Kidney tubule cell (primary cell): ENCODE results near the gene RAB4B.
A peak's percentile ranks its signal among the peaks of the same experiment; 100 is the strongest.
"Not testable (repeated sequence)": the region's sequence is repeated elsewhere in the genome, so short reads cannot be mapped to it uniquely, and the experiment has no call there.

ENCODE experiments used
- DNase-seq: peaks from one replicate; pipeline ENCODE4 v3.0.0-alpha.2; 2018; ENCODE audit warnings: low spot score

The RAB4B gene

DNA sequence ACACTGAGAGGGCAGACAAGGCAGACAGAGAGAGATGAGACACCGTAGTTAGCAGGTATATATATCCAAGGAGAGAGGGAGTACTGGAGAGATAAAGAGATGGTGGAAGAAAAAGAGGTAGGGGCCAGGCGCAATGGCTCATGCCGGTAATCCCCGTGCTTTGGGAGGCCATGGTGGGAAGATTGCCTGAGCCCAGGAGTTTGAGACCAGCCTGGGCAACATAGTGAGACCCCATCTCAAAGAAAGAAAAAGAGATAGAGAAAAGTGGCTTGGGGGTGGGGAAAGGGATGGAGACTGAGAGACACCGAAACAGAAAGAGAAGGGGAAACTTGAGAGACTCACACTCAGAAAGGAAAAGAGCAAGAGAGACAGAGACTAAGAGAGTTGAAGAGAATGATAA, 2.5 kb downstream of the RAB4B start:
- DNase-seq: no peak

DNA sequence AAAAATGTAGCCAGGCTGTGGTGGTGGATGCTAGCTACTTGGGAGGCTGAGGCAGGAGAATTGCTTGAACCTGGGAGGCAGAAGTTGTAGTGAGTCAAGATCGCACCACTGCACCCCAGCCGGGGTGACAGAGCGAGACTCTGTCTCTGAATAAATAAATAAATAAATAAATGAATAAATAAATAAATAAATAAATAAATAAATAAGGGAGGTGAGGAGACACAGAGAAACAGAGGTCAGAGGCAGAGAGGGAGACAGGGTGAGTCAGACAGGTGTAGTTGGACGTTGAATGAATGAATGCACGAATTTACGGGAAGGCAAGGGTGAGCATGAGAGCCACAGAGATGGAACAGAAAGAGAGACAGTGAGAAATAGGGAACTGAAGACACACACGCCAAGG, 3.1 kb downstream of the RAB4B start:
- DNase-seq: no peak

GRCh38 chr19:40783711-40784110, 5.7 kb downstream of the RAB4B start:
- no peak for DNase-seq

DNA sequence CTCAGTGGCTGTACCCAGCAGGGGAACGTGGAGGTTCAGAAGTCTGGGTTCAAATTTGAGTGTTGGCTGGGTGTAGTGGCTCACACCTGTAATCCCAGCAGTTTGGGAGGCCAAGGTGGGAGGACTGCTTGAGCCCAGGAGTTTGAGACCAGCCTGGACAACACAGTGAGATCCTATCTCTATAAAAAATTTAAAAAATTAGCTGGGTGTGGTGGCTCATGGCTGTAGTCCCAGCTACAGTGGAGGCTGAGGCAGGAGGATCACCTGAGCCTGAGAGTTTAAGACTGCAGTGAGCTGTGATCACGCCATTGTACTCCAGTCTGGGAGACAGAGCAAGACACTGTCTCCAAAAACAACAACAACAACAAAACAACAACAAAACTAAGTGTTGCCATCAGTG, 6.1 kb downstream of the RAB4B start:
- not testable (repeated sequence) for DNase-seq

GRCh38 chr19:40785526-40785925, 7.5 kb downstream of the RAB4B start:
- DNase-seq: no peak

DNA sequence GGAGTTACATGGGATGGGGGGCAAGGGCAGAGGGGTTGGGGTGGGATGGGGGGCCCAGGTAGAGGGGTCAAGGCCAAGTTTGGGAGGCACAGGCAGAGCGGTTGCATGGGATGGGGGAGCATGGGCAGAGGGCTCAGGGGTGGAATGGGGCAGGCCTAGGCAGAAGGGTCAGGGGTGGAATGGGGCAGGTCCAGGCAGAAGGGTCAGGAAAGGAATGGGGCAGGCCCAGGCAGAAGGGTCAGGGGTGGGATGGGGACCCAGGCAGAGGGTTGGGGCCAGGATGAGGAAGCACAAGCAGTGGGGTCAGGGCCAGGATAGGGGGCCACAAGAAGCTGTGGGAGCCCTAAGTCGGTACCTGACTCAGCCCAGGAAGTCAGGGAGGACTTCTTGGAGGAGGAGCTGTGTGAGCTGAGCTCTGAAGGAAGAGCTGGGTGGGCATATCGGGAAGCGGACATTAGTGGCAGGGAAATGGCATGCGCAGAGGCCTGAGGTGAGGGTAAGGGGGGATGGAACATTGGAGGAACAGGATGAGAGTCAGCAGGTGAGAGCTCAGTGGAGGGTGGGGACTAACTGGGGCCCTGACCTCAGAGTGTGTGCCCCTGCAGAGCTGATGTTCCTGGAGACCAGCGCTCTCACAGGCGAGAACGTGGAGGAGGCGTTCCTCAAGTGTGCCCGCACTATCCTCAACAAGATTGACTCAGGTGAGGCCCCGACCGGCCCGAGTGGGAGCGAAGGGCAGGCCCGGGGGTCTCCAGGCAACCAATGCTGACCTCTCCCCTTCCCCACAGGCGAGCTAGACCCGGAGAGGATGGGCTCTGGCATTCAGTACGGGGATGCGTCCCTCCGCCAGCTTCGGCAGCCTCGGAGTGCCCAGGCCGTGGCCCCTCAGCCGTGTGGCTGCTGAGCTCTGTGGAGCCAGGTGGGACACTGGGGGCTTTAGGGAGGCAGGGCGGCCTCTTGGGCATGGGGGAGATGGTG, 8.3 kb downstream of the RAB4B start:
- no peak for DNase-seq

GRCh38 chr19:40791349-40791748, 13.3 kb downstream of the RAB4B start:
- DNase-seq: no peak

GRCh38 chr19:40791996-40792395, 13.9 kb downstream of the RAB4B start:
- no peak for DNase-seq

- DNase-seq: no peak
Measured at GRCh38 chr19:40797166-40797962, 19.3 kb downstream of the RAB4B start.

DNA sequence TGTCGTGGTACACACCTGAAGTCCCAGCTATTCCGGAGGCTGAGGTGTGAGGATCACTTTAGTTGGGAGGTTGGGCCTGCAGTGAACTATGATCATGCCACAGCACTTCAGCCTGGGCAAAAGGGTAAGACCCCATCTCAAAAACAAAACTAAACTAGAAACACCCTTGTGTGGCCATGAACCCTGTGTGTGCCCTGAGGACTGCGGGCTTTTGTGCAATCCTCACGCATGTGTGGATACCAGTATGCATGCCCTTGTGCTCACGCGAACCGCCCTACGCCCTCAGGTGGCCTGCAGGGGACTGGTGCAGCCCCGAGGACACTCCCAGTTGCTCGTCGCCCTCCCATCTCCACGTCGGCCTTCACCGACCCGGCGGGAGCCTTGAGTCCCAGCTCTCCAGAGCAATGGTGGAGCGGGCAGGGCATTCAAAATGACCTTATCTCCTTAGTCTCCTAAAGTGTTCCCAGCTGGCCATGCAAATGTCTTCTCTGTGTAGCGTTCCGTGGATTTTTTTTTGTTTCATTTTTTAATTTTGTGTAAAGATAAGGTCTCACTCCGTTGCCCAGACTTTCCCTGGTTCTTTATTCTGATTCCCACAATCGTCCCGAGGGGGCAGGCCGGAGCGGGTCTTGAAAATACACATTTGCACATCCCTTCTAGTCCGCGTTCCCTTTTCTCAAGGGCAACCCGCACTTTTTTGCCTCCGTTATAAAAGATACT, 20.1 kb downstream of the RAB4B start:
- DNase-seq: peak; percentile 76

GRCh38 chr19:40798683-40799557, 20.9 kb downstream of the RAB4B start, which contains the start of gene EGLN2:
EGLN2 (plus strand) TSS chr19:40799191; CDS start chr19:40800573, 1,382 bp downstream.
- peak; percentile 99 for DNase-seq

GRCh38 chr19:40799558-40800338, 21.7 kb downstream of the RAB4B start:
- DNase-seq: peak; percentile 23

DNA sequence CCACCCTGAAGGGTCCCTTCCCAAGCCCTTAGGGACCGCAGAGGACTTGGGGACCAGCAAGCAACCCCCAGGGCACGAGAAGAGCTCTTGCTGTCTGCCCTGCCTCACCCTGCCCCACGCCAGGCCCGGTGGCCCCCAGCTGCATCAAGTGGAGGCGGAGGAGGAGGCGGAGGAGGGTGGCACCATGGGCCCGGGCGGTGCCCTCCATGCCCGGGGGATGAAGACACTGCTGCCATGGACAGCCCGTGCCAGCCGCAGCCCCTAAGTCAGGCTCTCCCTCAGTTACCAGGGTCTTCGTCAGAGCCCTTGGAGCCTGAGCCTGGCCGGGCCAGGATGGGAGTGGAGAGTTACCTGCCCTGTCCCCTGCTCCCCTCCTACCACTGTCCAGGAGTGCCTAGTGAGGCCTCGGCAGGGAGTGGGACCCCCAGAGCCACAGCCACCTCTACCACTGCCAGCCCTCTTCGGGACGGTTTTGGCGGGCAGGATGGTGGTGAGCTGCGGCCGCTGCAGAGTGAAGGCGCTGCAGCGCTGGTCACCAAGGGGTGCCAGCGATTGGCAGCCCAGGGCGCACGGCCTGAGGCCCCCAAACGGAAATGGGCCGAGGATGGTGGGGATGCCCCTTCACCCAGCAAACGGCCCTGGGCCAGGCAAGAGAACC, 22.4 kb downstream of the RAB4B start:
- DNase-seq: no peak

- no peak for DNase-seq
Measured at GRCh38 chr19:40800997-40801377, 22.9 kb downstream of the RAB4B start.

- no peak for DNase-seq
Measured at GRCh38 chr19:40801426-40802299, 23.6 kb downstream of the RAB4B start.

- no peak for DNase-seq
Measured at GRCh38 chr19:40802300-40803169, 24.5 kb downstream of the RAB4B start.

DNA sequence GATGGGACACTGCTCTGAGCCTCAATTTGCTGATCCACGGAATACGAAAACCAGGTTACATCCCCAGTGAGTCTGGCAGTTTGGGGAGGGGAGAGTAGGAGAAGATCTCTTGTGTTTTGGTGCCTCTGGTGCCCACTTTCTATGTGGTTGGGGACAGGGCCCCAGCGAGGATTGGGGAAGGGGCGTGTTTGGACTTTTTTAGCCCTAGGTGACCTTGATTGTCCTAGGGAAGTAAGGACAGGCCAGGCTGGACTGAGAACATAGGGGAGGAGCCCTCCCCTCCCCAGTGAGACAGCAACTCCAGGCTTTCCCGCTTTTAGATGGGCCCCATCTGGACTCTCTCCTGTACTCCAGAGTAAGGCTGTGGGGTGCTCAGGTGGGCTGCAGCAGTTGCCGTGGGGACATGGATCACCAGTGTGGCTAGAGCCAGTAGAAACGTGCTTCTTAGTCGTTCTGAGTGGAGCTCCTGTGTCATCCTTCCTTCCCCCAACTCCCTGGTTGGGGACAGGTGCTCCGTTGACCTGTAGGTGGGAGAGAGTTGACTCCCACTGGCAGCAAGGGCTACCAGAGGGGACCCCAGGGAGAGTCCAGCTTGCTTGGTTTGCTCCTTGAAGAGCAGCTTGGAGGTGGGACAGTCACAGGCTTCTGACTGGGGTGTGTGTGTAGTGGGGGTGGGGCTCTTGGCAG, 25.3 kb downstream of the RAB4B start:
- DNase-seq: no peak
